Astrocyte of the cerebellum (primary cell): ENCODE measurements around the gene MTR.
"Not testable (repeated sequence)": the region's sequence is repeated elsewhere in the genome, so short reads cannot be mapped to it uniquely, and the experiment has no call there.

Experiments used
- DNase-seq: peaks from one replicate; pipeline ENCODE4 v3.0.0-alpha.2; 2011; ENCODE audit warnings: low read depth
- H3K4me3 ChIP-seq: 2 replicates; pipeline ENCODE4 v1.5.1; 2011; ENCODE audit warnings: mild to moderate bottlenecking, low read depth, low read length, moderate library complexity
- CTCF ChIP-seq: IDR thresholded peaks from 2 replicates; pipeline ENCODE4 v1.5.1; 2012; ENCODE audit warnings: low read length, low read depth, moderate library complexity, mild to moderate bottlenecking; ENCODE audit errors: missing control alignments
- in situ Hi-C: cut with HindIII; loops from 2 replicates; pipeline ENCODE4 v1.10.0; 2017; ENCODE audit warnings: low sequenced_read_pairs

The MTR gene

GRCh38 chr1:236895665-236896387, 100.7 kb downstream of the MTR start:
- DNase-seq: no peak
- TF ChIP-seq CTCF: no peak
- no peak overlapping the region for H3K4me3 ChIP-seq
- in situ Hi-C loops: no loop called here

- in situ Hi-C loops: no loop called here
- no peak overlapping the region for H3K4me3 ChIP-seq
- DNase-seq: no peak
- no peak for TF ChIP-seq CTCF
These were observed 101.6 kb downstream of the MTR start for GRCh38 chr1:236896716-236897115.

GRCh38 chr1:236904892-236905741, 110.0 kb downstream of the MTR start:
- TF ChIP-seq CTCF: no peak
- H3K4me3 ChIP-seq: no peak overlapping the region
- in situ Hi-C loops: no loop called here
- DNase-seq: peak; percentile 42

- no peak overlapping the region for H3K4me3 ChIP-seq
- DNase-seq: no peak
- in situ Hi-C loops: no loop called here
- TF ChIP-seq CTCF: no peak
These were observed 112.1 kb downstream of the MTR start for GRCh38 chr1:236907205-236907604.

GRCh38 chr1:236908669-236909068, 113.6 kb downstream of the MTR start:
- in situ Hi-C loops: no loop called here
- H3K4me3 ChIP-seq: no peak overlapping the region
- no peak for DNase-seq
- no peak for TF ChIP-seq CTCF

GRCh38 chr1:236911047-236911446, 116.0 kb downstream of the MTR start:
- H3K4me3 ChIP-seq, DNase-seq, in situ Hi-C loops: not testable (repeated sequence)
